Measurements from ENCODE around the gene TP53AIP1. TPM values are rescaled to one million over a fixed set of nuclear protein-coding genes. Genes with fewer than 3 reads are reported as not detected.

TP53AIP1 gene
- total RNA-seq, 2 experiments from 2014 or later, result not detected

GRCh38 chr11:128901653-128902514 is 40.8 kb downstream of the TP53AIP1 start:
- H3K36me3 Mint-ChIP-seq (ENCODE audit: low read depth), result no peaks in the 10 kb centered on the region
- no peak overlapping the region for H3K4me3 Mint-ChIP-seq
- H3K27ac Mint-ChIP-seq, result no peak overlapping the region
- H3K27me3 Mint-ChIP-seq (ENCODE audit: low read depth), result peaks cover 16% of the 10 kb centered on the region
- CTCF ChIA-PET, result interaction anchor here (1.6 to 1.9 kb wide), 2 partner anchors 10 to 17 kb away, joined by 7 to 13 read pairs; no protein-coding TSS in a partner anchor
- intact Hi-C loops (cut with micrococcal nuclease), result no loop called here
- peaks cover 8% of the 10 kb centered on the region for H3K4me1 Mint-ChIP-seq (ENCODE audit: low read depth)
- no peaks in the 10 kb centered on the region for H3K9me3 Mint-ChIP-seq
- no peak for DNase-seq

DNA sequence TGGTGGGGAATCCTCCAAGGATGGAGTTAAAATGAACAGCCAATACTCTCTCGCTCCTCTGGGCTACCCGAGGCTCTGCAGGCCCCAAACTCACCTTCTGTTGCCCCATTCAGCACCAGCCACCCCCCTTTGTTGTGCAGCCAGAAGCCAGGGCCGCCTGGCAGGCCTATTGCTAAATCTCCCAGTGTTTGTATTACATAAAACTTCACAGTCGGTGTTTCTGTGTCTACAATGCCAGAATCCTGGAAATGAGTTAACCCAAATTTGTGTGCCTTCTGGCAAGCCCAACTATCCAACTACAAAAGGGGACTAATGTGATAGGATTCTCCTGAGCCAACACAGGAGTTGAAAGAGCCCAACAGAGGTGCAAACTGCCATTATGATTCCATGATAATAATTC is 42.2 kb downstream of the TP53AIP1 start:
- peaks cover 4% of the 10 kb centered on the region for H3K4me1 Mint-ChIP-seq (ENCODE audit: low read depth)
- CTCF ChIA-PET, result interaction anchor here (1.9 kb wide), 1 partner anchor 16 kb away, joined by 13 read pairs; no protein-coding TSS in a partner anchor
- H3K36me3 Mint-ChIP-seq (ENCODE audit: low read depth), result no peaks in the 10 kb centered on the region
- no peak overlapping the region for H3K27ac Mint-ChIP-seq
- H3K27me3 Mint-ChIP-seq (ENCODE audit: low read depth), result peaks cover 10% of the 10 kb centered on the region
- intact Hi-C loops (cut with micrococcal nuclease), result no loop called here
- H3K9me3 Mint-ChIP-seq, result no peaks in the 10 kb centered on the region
- DNase-seq, result no peak
- no peak overlapping the region for H3K4me3 Mint-ChIP-seq

DNA sequence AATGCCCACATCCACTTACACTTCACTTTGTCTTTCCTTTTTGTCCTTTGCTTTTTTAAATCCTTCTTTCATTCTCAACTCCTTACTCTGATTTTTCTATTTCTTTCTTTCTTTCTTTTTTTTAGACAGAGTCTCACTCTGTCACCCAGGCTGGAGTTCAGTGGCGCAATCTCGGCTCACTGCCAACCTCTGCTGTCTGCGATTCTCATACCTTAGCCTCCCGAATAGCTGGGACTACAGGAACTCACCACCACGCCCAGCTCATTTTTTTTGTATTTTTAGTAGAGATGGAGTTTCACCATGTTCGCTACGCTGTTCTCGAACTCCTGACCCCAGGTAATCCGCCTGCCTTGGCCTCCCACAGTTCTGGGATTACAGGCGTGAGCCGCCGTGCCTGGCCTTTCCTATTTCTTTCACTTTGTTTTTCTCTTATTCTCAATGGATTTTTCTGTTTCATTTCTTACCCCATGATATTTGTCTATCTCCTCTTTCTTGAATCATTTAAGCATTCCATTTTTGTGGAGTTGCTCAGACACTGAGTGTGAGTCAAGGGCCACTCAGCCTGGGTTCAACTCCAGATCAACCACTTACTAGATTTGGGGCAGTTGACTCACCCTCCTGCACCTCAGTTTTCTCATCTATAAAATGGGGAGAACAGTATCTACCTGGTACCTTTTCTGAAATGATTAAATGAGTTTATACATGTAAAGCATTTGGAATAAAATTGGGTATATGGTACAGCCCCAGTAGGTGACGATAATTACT is 43.9 kb downstream of the TP53AIP1 start:
- CTCF ChIA-PET, result no interaction called here
- peaks cover 2% of the 10 kb centered on the region for H3K27me3 Mint-ChIP-seq (ENCODE audit: low read depth)

DNA sequence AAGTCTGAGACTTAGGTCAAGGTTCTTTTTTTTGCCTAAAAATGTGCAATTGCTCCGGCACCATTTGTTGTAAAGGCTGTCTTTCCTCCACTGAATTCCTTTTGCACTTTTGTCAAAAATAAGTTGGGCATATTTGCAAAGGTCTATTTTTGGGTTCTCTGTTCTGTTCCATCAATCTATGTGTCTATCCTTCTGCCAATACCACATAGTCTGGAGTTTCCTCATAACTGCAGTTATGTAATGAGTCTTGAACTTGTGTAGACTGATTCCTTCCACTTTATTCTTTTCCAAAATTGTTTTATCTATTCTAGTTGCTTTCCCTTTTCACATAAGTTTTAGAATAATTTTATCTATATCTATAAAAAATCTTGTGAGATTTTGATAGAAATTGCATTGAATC is 44.8 kb downstream of the TP53AIP1 start:
- H3K4me3 Mint-ChIP-seq, result no peak overlapping the region
- intact Hi-C loops (cut with micrococcal nuclease), result no loop called here
- CTCF ChIA-PET, result no interaction called here

More for the DNA sequence above, 43.9 kb downstream of the TP53AIP1 start:
- no peaks in the 10 kb centered on the region for H3K9me3 Mint-ChIP-seq
- H3K4me3 Mint-ChIP-seq, result no peak overlapping the region
- no peaks in the 10 kb centered on the region for H3K36me3 Mint-ChIP-seq (ENCODE audit: low read depth)
- intact Hi-C loops (cut with micrococcal nuclease), result no loop called here
- no peak for DNase-seq
- H3K27ac Mint-ChIP-seq, result no peak overlapping the region
- no peaks in the 10 kb centered on the region for H3K4me1 Mint-ChIP-seq (ENCODE audit: low read depth)

DNA sequence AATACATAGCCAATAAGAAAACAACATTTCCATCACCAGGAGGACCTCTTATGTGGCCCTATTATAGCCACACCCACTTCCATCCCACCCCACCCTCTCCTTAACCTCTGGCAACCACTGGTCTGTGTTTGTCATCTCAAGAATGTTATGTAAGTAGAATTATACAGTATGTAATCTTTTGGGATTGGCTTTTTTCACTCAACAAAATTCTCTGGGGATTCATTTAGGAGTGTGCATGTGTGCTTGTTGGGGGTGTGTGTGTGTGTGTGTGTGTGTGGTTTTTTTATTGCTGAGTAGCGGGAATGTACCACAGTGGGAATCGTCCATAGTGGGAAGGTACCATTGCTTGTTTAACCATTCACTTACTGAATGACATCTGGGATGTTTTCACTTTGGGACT is 46.3 kb downstream of the TP53AIP1 start:
- peaks cover 2% of the 10 kb centered on the region for H3K4me1 Mint-ChIP-seq (ENCODE audit: low read depth)
- CTCF ChIA-PET, result no interaction called here
- no peak for DNase-seq
- no peaks in the 10 kb centered on the region for H3K36me3 Mint-ChIP-seq (ENCODE audit: low read depth)
- H3K27ac Mint-ChIP-seq, result no peak overlapping the region
- no peak overlapping the region for H3K4me3 Mint-ChIP-seq
- H3K9me3 Mint-ChIP-seq, result no peaks in the 10 kb centered on the region
- peaks cover 10% of the 10 kb centered on the region for H3K27me3 Mint-ChIP-seq (ENCODE audit: low read depth)
- intact Hi-C loops (cut with micrococcal nuclease), result no loop called here

More for the DNA sequence above, 44.8 kb downstream of the TP53AIP1 start:
- H3K36me3 Mint-ChIP-seq (ENCODE audit: low read depth), result no peaks in the 10 kb centered on the region
- no peaks in the 10 kb centered on the region for H3K4me1 Mint-ChIP-seq (ENCODE audit: low read depth)
- H3K9me3 Mint-ChIP-seq, result no peaks in the 10 kb centered on the region
- DNase-seq, result no peak
- H3K27ac Mint-ChIP-seq, result no peak overlapping the region
- no peaks in the 10 kb centered on the region for H3K27me3 Mint-ChIP-seq (ENCODE audit: low read depth)

DNA sequence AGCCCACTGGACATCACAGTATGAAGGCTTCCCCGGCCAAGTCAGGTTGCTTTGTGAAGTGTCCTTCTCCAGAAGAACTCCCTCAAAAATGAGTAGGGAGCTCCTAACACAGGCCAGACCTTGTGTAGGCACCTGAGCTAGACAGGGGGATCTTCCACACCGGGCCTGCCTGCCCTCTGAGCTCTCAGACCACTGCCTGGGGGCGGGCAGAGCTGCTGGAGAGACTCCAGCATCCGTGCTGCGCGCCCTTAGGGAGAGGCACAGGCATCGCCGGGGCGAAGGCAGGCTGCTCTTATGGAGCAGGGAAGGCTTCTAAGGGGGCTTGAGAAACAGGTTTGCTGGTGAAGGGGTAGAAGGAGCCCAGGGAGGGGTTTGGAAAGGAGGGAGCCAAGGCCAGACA is 47.1 kb downstream of the TP53AIP1 start:
- Mint-ChIP-seq H3K36me3 (ENCODE audit: low read depth) (no peaks in the 10 kb centered on the region), H3K4me1 (ENCODE audit: low read depth) (peaks cover 5% of the 10 kb centered on the region), H3K4me3 (no peak overlapping the region), H3K9me3 (no peaks in the 10 kb centered on the region), H3K27me3 (ENCODE audit: low read depth) (peaks cover 14% of the 10 kb centered on the region), H3K27ac (no peak overlapping the region)
- CTCF ChIA-PET, result interaction anchor here (3.1 kb wide), 1 partner anchor 11 kb away, joined by 14 read pairs; no protein-coding TSS in a partner anchor
- intact Hi-C loops (cut with micrococcal nuclease), result no loop called here
- DNase-seq, result no peak

GRCh38 chr11:128894685-128895084 is 48.0 kb downstream of the TP53AIP1 start:
- Mint-ChIP-seq H3K9me3 (no peaks in the 10 kb centered on the region), H3K4me1 (ENCODE audit: low read depth) (peaks cover 5% of the 10 kb centered on the region), H3K27ac (no peak overlapping the region), H3K27me3 (ENCODE audit: low read depth) (peaks cover 16% of the 10 kb centered on the region), H3K36me3 (ENCODE audit: low read depth) (no peaks in the 10 kb centered on the region), H3K4me3 (no peak overlapping the region)
- intact Hi-C loops (cut with micrococcal nuclease), result no loop called here
- no peak for DNase-seq
- CTCF ChIA-PET, result interaction anchor here (3.1 kb wide), 1 partner anchor 10 kb away, joined by 14 read pairs; no protein-coding TSS in a partner anchor

GRCh38 chr11:128894286-128894681 is 48.4 kb downstream of the TP53AIP1 start:
- no peak overlapping the region for H3K4me3 Mint-ChIP-seq
- peaks cover 5% of the 10 kb centered on the region for H3K4me1 Mint-ChIP-seq (ENCODE audit: low read depth)
- H3K27ac Mint-ChIP-seq, result no peak overlapping the region
- intact Hi-C loops (cut with micrococcal nuclease), result no loop called here
- DNase-seq, result no peak
- peaks cover 20% of the 10 kb centered on the region for H3K27me3 Mint-ChIP-seq (ENCODE audit: low read depth)
- CTCF ChIA-PET, result interaction anchor here (3.1 kb wide), 1 partner anchor 10 kb away, joined by 14 read pairs; no protein-coding TSS in a partner anchor
- H3K9me3 Mint-ChIP-seq, result no peaks in the 10 kb centered on the region
- no peaks in the 10 kb centered on the region for H3K36me3 Mint-ChIP-seq (ENCODE audit: low read depth)

GRCh38 chr11:128893578-128894285 is 48.9 kb downstream of the TP53AIP1 start:
- peaks cover 5% of the 10 kb centered on the region for H3K4me1 Mint-ChIP-seq (ENCODE audit: low read depth)
- no peaks in the 10 kb centered on the region for H3K9me3 Mint-ChIP-seq
- intact Hi-C loops (cut with micrococcal nuclease), result no loop called here
- H3K4me3 Mint-ChIP-seq, result no peak overlapping the region
- DNase-seq, result no peak
- CTCF ChIA-PET, result interaction anchor here (3.1 to 10.5 kb wide), 3 partner anchors 9 to 63 kb away, joined by 14 to 114 read pairs (median 46); no protein-coding TSS in a partner anchor
- H3K27me3 Mint-ChIP-seq (ENCODE audit: low read depth), result peaks cover 23% of the 10 kb centered on the region
- H3K27ac Mint-ChIP-seq, result no peak overlapping the region
- H3K36me3 Mint-ChIP-seq (ENCODE audit: low read depth), result no peaks in the 10 kb centered on the region

DNA sequence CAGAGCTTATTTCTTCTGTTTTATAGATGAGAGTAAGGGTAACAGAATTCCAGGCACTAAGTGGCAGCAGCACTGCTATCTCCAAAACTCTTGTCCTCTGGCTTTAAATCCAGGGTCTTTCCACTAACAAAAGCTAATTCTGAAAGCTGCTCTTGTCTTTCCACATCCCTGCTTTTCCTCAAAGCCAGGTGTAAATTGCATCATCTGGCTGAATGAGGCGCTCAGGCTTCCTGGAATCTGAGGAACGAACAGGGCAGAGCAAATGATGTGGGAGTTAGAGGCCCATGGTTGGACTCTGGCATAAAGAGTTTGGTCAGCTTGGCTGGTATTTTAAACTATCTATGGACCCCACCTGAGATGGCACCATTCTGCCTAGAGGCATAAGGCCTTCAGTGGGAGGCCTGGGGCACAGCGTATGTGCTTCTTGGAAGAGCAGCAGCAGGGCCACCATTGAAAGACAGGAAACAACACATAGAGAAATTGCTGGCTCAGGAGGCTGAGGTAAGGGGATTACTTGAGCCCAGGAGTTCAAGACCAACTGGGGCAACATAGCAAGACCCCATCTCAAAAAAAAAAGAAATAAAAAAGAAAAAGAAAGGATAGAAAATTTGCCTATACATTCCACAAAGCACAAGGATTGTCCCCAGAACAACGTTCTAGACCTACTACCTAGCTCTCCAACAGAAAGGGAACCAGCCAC is 49.7 kb downstream of the TP53AIP1 start:
- H3K27me3 Mint-ChIP-seq (ENCODE audit: low read depth), result peaks cover 29% of the 10 kb centered on the region
- no peak for DNase-seq
- peaks cover 5% of the 10 kb centered on the region for H3K4me1 Mint-ChIP-seq (ENCODE audit: low read depth)
- no peak overlapping the region for H3K4me3 Mint-ChIP-seq
- CTCF ChIA-PET, result interaction anchor here (0.7 to 10.5 kb wide), 6 partner anchors 8 to 64 kb away, joined by 3 to 114 read pairs (median 10); no protein-coding TSS in a partner anchor
- H3K9me3 Mint-ChIP-seq, result no peaks in the 10 kb centered on the region
- intact Hi-C loops (cut with micrococcal nuclease), result no loop called here
- no peak overlapping the region for H3K27ac Mint-ChIP-seq
- no peaks in the 10 kb centered on the region for H3K36me3 Mint-ChIP-seq (ENCODE audit: low read depth)

DNA sequence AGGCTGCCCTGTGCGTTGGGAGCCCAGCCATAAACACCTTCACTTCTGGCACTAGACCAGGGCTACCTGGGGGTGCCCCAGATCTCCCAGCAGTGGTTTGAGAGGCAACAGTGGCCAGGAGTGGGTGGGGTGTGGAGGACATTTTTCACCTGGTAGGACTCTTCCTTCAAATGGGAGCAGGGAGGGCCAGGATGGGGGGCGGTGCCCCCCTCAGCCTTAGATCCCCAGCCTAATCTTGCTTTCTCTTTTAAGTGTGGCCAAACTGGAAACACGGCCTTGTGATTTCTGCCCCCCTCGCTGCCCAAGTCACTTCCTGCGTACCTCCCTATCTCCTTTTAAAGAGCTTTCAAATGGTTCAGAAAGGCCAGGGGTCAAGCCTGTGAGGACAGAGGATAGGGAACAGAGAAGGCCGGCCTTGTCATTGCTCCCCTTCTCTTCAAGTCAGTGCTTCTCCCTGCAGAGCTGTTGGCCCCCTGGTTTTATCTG is 50.7 kb downstream of the TP53AIP1 start:
- CTCF ChIA-PET, result interaction anchor here (0.7 to 10.5 kb wide), 5 partner anchors 10 to 65 kb away, joined by 3 to 114 read pairs (median 7); no protein-coding TSS in a partner anchor
- Mint-ChIP-seq H3K36me3 (ENCODE audit: low read depth) (no peaks in the 10 kb centered on the region), H3K9me3 (no peaks in the 10 kb centered on the region), H3K27ac (no peak overlapping the region), H3K4me3 (no peak overlapping the region), H3K27me3 (ENCODE audit: low read depth) (peaks cover 34% of the 10 kb centered on the region), H3K4me1 (ENCODE audit: low read depth) (peaks cover 5% of the 10 kb centered on the region)
- no peak for DNase-seq
- intact Hi-C loops (cut with micrococcal nuclease), result no loop called here

All from activated naive CD4-positive, alpha-beta T cell treated with anti-CD3 and anti-CD28 coated beads for 36 hours (primary cell).